Trophoblast cell (in vitro differentiated cells and primary cell): ENCODE results near the gene MAST4.
A peak's percentile ranks its signal among the peaks of the same experiment; 100 is the strongest.

Source experiments
- DNase-seq, 2 donors: peaks; one replicate each; pipeline ENCODE4 v3.0.0-alpha.2; 2016
- H2AFZ ChIP-seq: 2 replicates; pipeline ENCODE4 v1.6.1; 2013; ENCODE audit warnings: low read length, moderate library complexity, mild to moderate bottlenecking; ENCODE audit not compliant: insufficient read depth, poor library complexity
- H2AK5ac ChIP-seq: 2 replicates; pipeline ENCODE4 v1.6.1; 2013; ENCODE audit warnings: mild to moderate bottlenecking, low read length
- H2BK120ac ChIP-seq: 2 replicates; pipeline ENCODE4 v1.6.1; 2013; ENCODE audit warnings: low read length, mild to moderate bottlenecking, moderate library complexity; ENCODE audit not compliant: insufficient read depth, poor library complexity
- H2BK12ac ChIP-seq: 2 replicates; pipeline ENCODE4 v1.6.1; 2013; ENCODE audit warnings: mild to moderate bottlenecking, low read length, moderate library complexity
- H2BK5ac ChIP-seq: 2 replicates; pipeline ENCODE4 v1.6.1; 2013; ENCODE audit warnings: low read length, low read depth, moderate library complexity, mild to moderate bottlenecking; ENCODE audit not compliant: poor library complexity
- H3K14ac ChIP-seq: 2 replicates; pipeline ENCODE4 v1.6.1; 2013; ENCODE audit warnings: mild to moderate bottlenecking, low read length
- H3K18ac ChIP-seq: 2 replicates; pipeline ENCODE4 v1.6.1; 2013; ENCODE audit warnings: mild to moderate bottlenecking, low read length
- H3K23ac ChIP-seq: 2 replicates; pipeline ENCODE4 v1.6.1; 2013; ENCODE audit warnings: low read length
- H3K27ac ChIP-seq: 2 replicates; pipeline ENCODE4 v1.5.1; 2013; ENCODE audit warnings: low read depth, mild to moderate bottlenecking, inconsistent platforms, low read length, moderate library complexity
- H3K27me3 ChIP-seq: 2 replicates; pipeline ENCODE4 v1.6.1; 2013; ENCODE audit warnings: inconsistent platforms, mild to moderate bottlenecking, low read length, moderate library complexity; ENCODE audit not compliant: insufficient read depth
- H3K36me3 ChIP-seq, 2 experiments: 1 replicate in 1 of 2; 2 replicates in 1 of 2; pipeline ENCODE4 v1.6.1; 2013; ENCODE audit warnings: low read length in 2 of 2, mild to moderate bottlenecking in 2 of 2, moderate library complexity in 1 of 2; ENCODE audit not compliant: insufficient read depth in 2 of 2, control insufficient read depth in 1 of 2
- H3K4ac ChIP-seq: 2 replicates; pipeline ENCODE4 v1.6.1; 2013; ENCODE audit warnings: low read depth, mild to moderate bottlenecking, low read length, moderate library complexity
- H3K4me1 ChIP-seq, 2 experiments: 1 replicate in 1 of 2; 2 replicates in 1 of 2; pipeline ENCODE4 v1.6.1; 2013; ENCODE audit warnings: low read length in 2 of 2, mild to moderate bottlenecking in 2 of 2, moderate library complexity in 1 of 2; ENCODE audit not compliant: insufficient read depth in 2 of 2, control insufficient read depth in 1 of 2
- H3K4me2 ChIP-seq: 2 replicates; pipeline ENCODE4 v1.6.1; 2013; ENCODE audit warnings: inconsistent platforms, mild to moderate bottlenecking, low read length, moderate library complexity
- H3K4me3 ChIP-seq: 2 replicates; pipeline ENCODE4 v1.5.1; 2013; ENCODE audit warnings: mild to moderate bottlenecking, low read depth, low read length, inconsistent platforms
- H3K79me1 ChIP-seq: one replicate; pipeline ENCODE4 v1.6.1; 2013; ENCODE audit warnings: low read length
- H3K79me2 ChIP-seq: 2 replicates; pipeline ENCODE4 v1.6.1; 2013; ENCODE audit warnings: low read length, mild to moderate bottlenecking; ENCODE audit not compliant: control insufficient read depth, insufficient read depth, poor library complexity
- H3K9ac ChIP-seq: 2 replicates; pipeline ENCODE4 v1.6.1; 2013; ENCODE audit warnings: mild to moderate bottlenecking, low read length
- H3K9me3 ChIP-seq: 2 replicates; pipeline ENCODE4 v1.6.1; 2013; ENCODE audit warnings: low read depth, mild to moderate bottlenecking, control low read depth, inconsistent platforms, low read length; ENCODE audit not compliant: insufficient read depth
- H4K12ac ChIP-seq: 2 replicates; pipeline ENCODE4 v1.6.1; 2013; ENCODE audit warnings: low read depth, mild to moderate bottlenecking, low read length, moderate library complexity
- H4K8ac ChIP-seq: 2 replicates; pipeline ENCODE4 v1.6.1; 2013; ENCODE audit warnings: low read depth, mild to moderate bottlenecking, low read length, moderate library complexity
- H4K91ac ChIP-seq: one replicate; pipeline ENCODE4 v1.6.1; 2013; ENCODE audit warnings: low read depth, mild to moderate bottlenecking, low read length, moderate library complexity
- WGBS: extraction: QIAGEN DNeasy Blood & Tissue Kit; methylation state at CpG from one replicate; pipeline ENCODE4 v1.1.7; 2013; ENCODE audit warnings: missing lambda C conversion rate; ENCODE audit not compliant: insufficient read length, insufficient coverage; ENCODE audit errors: extremely low coverage; 5-methylcytosine and 5-hydroxymethylcytosine counted together

Gene MAST4

DNA sequence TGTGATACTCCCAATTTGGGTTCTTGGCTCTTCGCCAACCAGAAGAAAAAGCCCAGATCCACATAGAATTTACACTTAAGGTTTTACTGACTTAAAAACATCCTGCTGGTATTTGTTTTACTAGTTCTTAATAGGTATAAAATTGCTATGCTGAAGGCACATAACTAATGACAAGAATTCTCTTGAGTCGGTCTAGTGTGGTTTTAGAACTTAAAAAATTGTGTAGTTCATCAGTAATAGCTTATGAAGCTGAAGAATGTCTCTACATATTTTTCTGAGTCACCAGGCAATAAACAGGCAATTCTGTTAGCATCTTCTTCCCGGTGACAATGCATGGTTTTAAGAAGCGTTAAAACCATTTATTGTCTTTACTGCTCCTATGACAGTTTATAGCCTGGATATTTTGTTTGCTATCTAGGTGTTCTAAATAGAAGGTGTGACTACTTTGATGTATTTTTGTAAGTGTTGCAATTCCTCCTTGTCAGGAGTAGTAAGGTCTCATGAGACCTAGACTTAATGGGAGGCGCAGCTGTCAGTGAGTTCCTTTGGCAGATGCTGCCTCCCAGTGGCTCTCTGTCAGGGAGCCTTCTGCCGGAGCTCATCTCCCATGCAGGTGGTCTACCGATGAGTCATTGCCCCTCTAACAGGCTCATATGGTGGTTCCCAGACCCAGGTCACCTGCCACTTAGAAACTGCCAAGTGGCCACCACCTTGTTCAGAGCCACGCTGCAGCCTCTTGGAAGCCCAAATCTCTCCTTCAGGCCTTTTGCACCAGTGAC is 173.8 kb downstream of the MAST4 start:
- Histone ChIP-seq H2BK12ac (no peak overlapping the region), H2AFZ (no peak overlapping the region), H3K14ac (no peak overlapping the region), H3K79me1 (no peaks in the 10 kb centered on the region), H4K91ac (no peak overlapping the region), H3K27me3 (no peaks in the 10 kb centered on the region), H2BK5ac (no peak overlapping the region), H3K18ac (no peak overlapping the region), H3K4me1 (no peaks in the 10 kb centered on the region), H2BK120ac (no peak overlapping the region), H3K79me2 (no peaks in the 10 kb centered on the region), H3K23ac (no peak overlapping the region), H3K4ac (no peak overlapping the region), H4K12ac (no peak overlapping the region), H3K4me3 (no peak overlapping the region), H2AK5ac (no peak overlapping the region), H3K9me3 (no peaks in the 10 kb centered on the region), H3K36me3 (no peaks in the 10 kb centered on the region), H4K8ac (no peak overlapping the region), H3K4me2 (no peak overlapping the region), H3K27ac (no peak overlapping the region), H3K9ac (no peak overlapping the region)
- no CpG with 5 or more reads among the region's 8 CpGs for WGBS
- peak in 1 of 2 donors; percentile 72 for DNase-seq

GRCh38 chr5:66777868-66778267 is 181.7 kb downstream of the MAST4 start:
- DNase-seq, result no peak
- Histone ChIP-seq H2BK120ac (no peak overlapping the region), H3K18ac (no peak overlapping the region), H3K14ac (no peak overlapping the region), H3K4me2 (no peak overlapping the region), H3K36me3 (no peaks in the 10 kb centered on the region), H3K9ac (no peak overlapping the region), H3K9me3 (no peaks in the 10 kb centered on the region), H3K27me3 (no peaks in the 10 kb centered on the region), H3K79me2 (no peaks in the 10 kb centered on the region), H3K23ac (no peak overlapping the region), H3K4ac (no peak overlapping the region), H4K8ac (no peak overlapping the region), H2BK5ac (no peak overlapping the region), H3K4me3 (no peak overlapping the region), H2AFZ (no peak overlapping the region), H3K27ac (no peak overlapping the region), H2BK12ac (no peak overlapping the region), H2AK5ac (no peak overlapping the region), H4K91ac (no peak overlapping the region), H4K12ac (no peak overlapping the region), H3K4me1 (no peaks in the 10 kb centered on the region), H3K79me1 (no peaks in the 10 kb centered on the region)
- no CpG with 5 or more reads among the region's 3 CpGs for WGBS

GRCh38 chr5:66779528-66779927 is 183.3 kb downstream of the MAST4 start:
- no peaks in the 10 kb centered on the region for H3K4me1 ChIP-seq
- no peaks in the 10 kb centered on the region for H3K36me3 ChIP-seq
- no peak overlapping the region for H2AFZ ChIP-seq
- H3K27me3 ChIP-seq, result no peaks in the 10 kb centered on the region
- no peak overlapping the region for H3K18ac ChIP-seq
- H3K27ac ChIP-seq, result no peak overlapping the region
- no CpG with 5 or more reads among the region's 4 CpGs for WGBS
- no peaks in the 10 kb centered on the region for H3K9me3 ChIP-seq
- no peak overlapping the region for H2AK5ac ChIP-seq
- H3K4me2 ChIP-seq, result no peak overlapping the region
- no peak overlapping the region for H3K4ac ChIP-seq
- no peak overlapping the region for H4K8ac ChIP-seq
- H4K91ac ChIP-seq, result no peak overlapping the region
- H3K79me1 ChIP-seq, result no peaks in the 10 kb centered on the region
- H2BK120ac ChIP-seq, result no peak overlapping the region
- H2BK12ac ChIP-seq, result no peak overlapping the region
- no peak overlapping the region for H3K23ac ChIP-seq
- no peak overlapping the region for H2BK5ac ChIP-seq
- DNase-seq, result no peak
- H4K12ac ChIP-seq, result no peak overlapping the region
- H3K9ac ChIP-seq, result no peak overlapping the region
- H3K14ac ChIP-seq, result no peak overlapping the region
- no peak overlapping the region for H3K4me3 ChIP-seq
- no peaks in the 10 kb centered on the region for H3K79me2 ChIP-seq

DNA sequence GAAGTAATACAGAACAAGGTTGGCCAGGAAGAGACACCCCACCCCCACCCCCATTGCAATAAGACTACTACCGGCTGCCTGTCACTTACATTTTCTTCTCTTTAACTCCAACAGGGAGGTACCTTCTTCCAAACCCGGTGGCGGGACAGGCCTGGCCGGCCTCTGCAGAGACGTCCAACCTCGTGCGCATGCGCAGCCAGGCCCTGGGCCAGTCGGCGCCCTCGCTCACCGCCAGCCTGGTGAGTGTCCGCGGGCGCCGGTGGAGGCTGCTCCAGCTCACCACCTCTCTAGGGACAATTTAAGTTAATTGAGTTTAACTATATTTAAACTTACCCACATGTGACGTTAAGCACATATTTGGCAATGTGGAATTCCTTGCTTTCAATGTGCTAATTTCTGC is 192.4 kb downstream of the MAST4 start:
- Histone ChIP-seq H3K79me2 (no peaks in the 10 kb centered on the region), H3K18ac (no peak overlapping the region), H2AK5ac (no peak overlapping the region), H3K36me3 (no peaks in the 10 kb centered on the region), H3K4me1 (no peaks in the 10 kb centered on the region), H4K12ac (no peak overlapping the region), H3K9me3 (no peaks in the 10 kb centered on the region), H3K4ac (no peak overlapping the region), H3K79me1 (no peaks in the 10 kb centered on the region), H2BK12ac (no peak overlapping the region), H4K91ac (no peak overlapping the region), H3K27me3 (no peaks in the 10 kb centered on the region), H3K4me3 (no peak overlapping the region), H2BK120ac (no peak overlapping the region), H3K27ac (no peak overlapping the region), H3K4me2 (no peak overlapping the region), H3K9ac (no peak overlapping the region), H3K23ac (no peak overlapping the region), H4K8ac (no peak overlapping the region), H3K14ac (no peak overlapping the region), H2AFZ (no peak overlapping the region), H2BK5ac (no peak overlapping the region)
- no CpG with 5 or more reads among the region's 17 CpGs for WGBS
- DNase-seq, result peak; percentile 92 to 95
